IMR-90 (cell line): ENCODE data around the gene DOK6. TPM values are rescaled to one million over a fixed set of nuclear protein-coding genes. Genes with fewer than 3 reads are reported as not detected.

Experiments
- ATAC-seq: fragments of 200-7000 bp; cut with Tn5 transposase; 2 replicates; pipeline ENCODE4 v1.9.1; 2020; ENCODE audit warnings: low read depth, mild to moderate bottlenecking, moderate library complexity
- BruUV-seq: library from RNA; stranded (reverse); fragments of 400-500 nt; replicated peaks from 2 replicates; lab custom pipeline; 2021; lab: Mats Ljungman, UMichigan
- CTCF ChIA-PET: fragments of 300-600 bp; formaldehyde crosslinking; extraction: SDS; loops from one replicate; lab custom pipeline; 2021; ENCODE audit warnings: antibody characterized with exemption; lab: Yijun Ruan, JAX
- POLR2A ChIA-PET: fragments of 300-600 bp; sonication (Branson Sonifier 250); formaldehyde crosslinking; loops from one replicate; lab custom pipeline; 2022; ENCODE audit warnings: antibody characterized with exemption; ENCODE audit not compliant: unreplicated experiment; lab: Charles Lee
- DNase-seq: peaks from one replicate; pipeline ENCODE4 v3.0.0; 2013
- H2AFZ ChIP-seq: replicated peaks from 2 replicates; pipeline ENCODE3; 2013; ENCODE audit warnings: low read length, mild to moderate bottlenecking; ENCODE audit not compliant: poor library complexity
- H2AK5ac ChIP-seq: 2 replicates; pipeline ENCODE4 v1.6.1; 2013; ENCODE audit warnings: low read depth, low read length, inconsistent platforms
- H2AK9ac ChIP-seq: replicated peaks from 2 replicates; pipeline ENCODE3; 2013; ENCODE audit warnings: mild to moderate bottlenecking, low read depth, low read length, moderate library complexity; ENCODE audit not compliant: poor library complexity
- H2BK120ac ChIP-seq: 2 replicates; pipeline ENCODE4 v1.6.1; 2013; ENCODE audit warnings: low read depth, low read length, inconsistent platforms
- H2BK15ac ChIP-seq: 3 replicates; pipeline ENCODE4 v1.6.1; 2013; ENCODE audit warnings: low read depth, low read length, inconsistent platforms
- H2BK20ac ChIP-seq: 2 replicates; pipeline ENCODE4 v1.6.1; 2013; ENCODE audit warnings: low read depth, mild to moderate bottlenecking, inconsistent platforms, low read length, moderate library complexity
- H2BK5ac ChIP-seq: 2 replicates; pipeline ENCODE4 v1.6.1; 2013; ENCODE audit warnings: mild to moderate bottlenecking, low read depth, low read length, inconsistent platforms; ENCODE audit not compliant: poor library complexity, severe bottlenecking
- H3K14ac ChIP-seq: replicated peaks from 2 replicates; pipeline ENCODE4 v1.6.1; 2013; ENCODE audit warnings: low read depth, low read length, inconsistent platforms
- H3K18ac ChIP-seq: 2 replicates; pipeline ENCODE4 v1.6.1; 2013; ENCODE audit warnings: low read depth, low read length, control low read depth
- H3K23ac ChIP-seq: 2 replicates; pipeline ENCODE4 v1.6.1; 2013; ENCODE audit warnings: low read depth, low read length, inconsistent platforms
- H3K27ac ChIP-seq: 2 replicates; pipeline ENCODE4 v1.5.1; 2013; ENCODE audit warnings: mild to moderate bottlenecking, control low read depth, low read length; ENCODE audit not compliant: insufficient read depth
- H3K27me3 ChIP-seq: 2 replicates; pipeline ENCODE4 v1.6.1; 2013; ENCODE audit warnings: low read length; ENCODE audit not compliant: control insufficient read depth, insufficient read depth
- H3K36me3 ChIP-seq: 2 replicates; pipeline ENCODE4 v1.6.1; 2013; ENCODE audit warnings: low read length, mixed read lengths; ENCODE audit not compliant: control insufficient read depth, insufficient read depth
- H3K4ac ChIP-seq: 2 replicates; pipeline ENCODE4 v1.6.1; 2013; ENCODE audit warnings: low read depth, low read length, inconsistent platforms
- H3K4me1 ChIP-seq: 2 replicates; pipeline ENCODE4 v1.6.1; 2013; ENCODE audit warnings: low read length, mixed read lengths; ENCODE audit not compliant: control insufficient read depth, insufficient read depth
- H3K4me2 ChIP-seq: 2 replicates; pipeline ENCODE4 v1.6.1; 2013; ENCODE audit warnings: low read depth, mild to moderate bottlenecking, control low read depth, low read length, moderate library complexity
- H3K4me3 ChIP-seq: 2 replicates; pipeline ENCODE4 v1.5.1; 2013; ENCODE audit warnings: low read depth, mild to moderate bottlenecking, control low read depth, low read length, moderate library complexity; ENCODE audit not compliant: insufficient read depth
- H3K56ac ChIP-seq: 2 replicates; pipeline ENCODE4 v1.6.1; 2013; ENCODE audit warnings: low read length, inconsistent platforms; ENCODE audit not compliant: insufficient read depth; ENCODE audit errors: extremely low read depth
- H3K79me1 ChIP-seq, 2 experiments: 2 replicates each; pipeline ENCODE4 v1.6.1; 2013; ENCODE audit warnings: low read length in 2 of 2, inconsistent platforms in 1 of 2, low read depth in 1 of 2
- H3K9ac ChIP-seq: 2 replicates; pipeline ENCODE4 v1.6.1; 2013; ENCODE audit warnings: low read depth, low read length, control low read depth
- H3K9me1 ChIP-seq: 2 replicates; pipeline ENCODE4 v1.6.1; 2013; ENCODE audit warnings: low read length, inconsistent platforms; ENCODE audit not compliant: insufficient read depth
- H3K9me3 ChIP-seq: 2 replicates; pipeline ENCODE4 v1.6.1; 2013; ENCODE audit warnings: low read length; ENCODE audit not compliant: control insufficient read depth, insufficient read depth
- H4K20me1 ChIP-seq: 2 replicates; pipeline ENCODE4 v1.6.1; 2013; ENCODE audit warnings: low read length, inconsistent platforms; ENCODE audit not compliant: insufficient read depth
- H4K5ac ChIP-seq: 2 replicates; pipeline ENCODE4 v1.6.1; 2013; ENCODE audit warnings: mild to moderate bottlenecking, low read depth, low read length, control low read depth
- H4K8ac ChIP-seq, 2 experiments: 2 replicates each; pipeline ENCODE4 v1.6.1; 2013; ENCODE audit warnings: low read depth in 2 of 2, low read length in 2 of 2, control low read depth in 1 of 2, inconsistent platforms in 1 of 2
- H4K91ac ChIP-seq: 2 replicates; pipeline ENCODE4 v1.6.1; 2013; ENCODE audit warnings: low read depth, low read length, inconsistent platforms; ENCODE audit not compliant: insufficient read depth
- FOS ChIP-seq: fragments of 150-350 bp; IDR thresholded peaks from 2 replicates; pipeline ENCODE4 v1.6.1; 2016; ENCODE audit warnings: low read depth, low read length
- MAFK ChIP-seq: IDR thresholded peaks from 2 replicates; pipeline ENCODE4 v1.6.1; 2012; ENCODE audit warnings: low read depth, low read length, improper control_type of control experiment
- MAZ ChIP-seq: IDR thresholded peaks from 2 replicates; pipeline ENCODE4 v1.6.1; 2012; ENCODE audit warnings: low read depth, mild to moderate bottlenecking, low read length, improper control_type of control experiment, moderate library complexity, borderline replicate concordance
- MXI1 ChIP-seq: IDR thresholded peaks from 2 replicates; pipeline ENCODE4 v1.6.1; 2012; ENCODE audit warnings: low read depth, mild to moderate bottlenecking, low read length, moderate library complexity, borderline replicate concordance
- NFE2L2 ChIP-seq: fragments of 150-350 bp; IDR thresholded peaks from 2 replicates; pipeline ENCODE4 v1.6.1; 2016; ENCODE audit warnings: low read depth, mild to moderate bottlenecking, low read length
- POLR2A ChIP-seq: IDR thresholded peaks from 2 replicates; pipeline ENCODE4 v1.6.1; 2012; ENCODE audit warnings: mild to moderate bottlenecking, low read depth, low read length
- RCOR1 ChIP-seq: IDR thresholded peaks from 2 replicates; pipeline ENCODE4 v1.6.1; 2012; ENCODE audit warnings: mild to moderate bottlenecking, low read length, improper control_type of control experiment; ENCODE audit not compliant: insufficient replicate concordance
- RFX5 ChIP-seq: IDR thresholded peaks from 2 replicates; pipeline ENCODE4 v1.8.0; 2012; ENCODE audit warnings: low read depth, mild to moderate bottlenecking, low read length, moderate library complexity
- dilution Hi-C: fragments of 300-500 bp; cut with HindIII; formaldehyde crosslinking; loops from one replicate; pipeline ENCODE4 v1.14.3; 2018; ENCODE audit warnings: low sequenced_read_pairs; ENCODE audit not compliant: unreplicated experiment
- in situ Hi-C: fragments of 300-500 bp; cut with MboI; formaldehyde crosslinking; loops from 3 replicates; pipeline ENCODE4 v1.14.3; 2019; ENCODE audit warnings: low sequenced_read_pairs, inconsistent platforms, mixed read lengths
- intact Hi-C: fragments of 100-400 bp; cut with micrococcal nuclease; formaldehyde crosslinking; loops from 2 replicates; pipeline ENCODE4 v1.10.0; 2022
- polyA plus RNA-seq, 3 experiments: library from polyadenylated mRNA; depleted of rRNA; stranded (reverse); fragments of >200 nt; gene quantifications; 2 replicates each; pipeline ENCODE4 v1.2.3, GENCODE V29; 2012; ENCODE audit warnings: low replicate concordance in 1 of 3
- total RNA-seq: library from RNA; depleted of rRNA; stranded (reverse); fragments of >200 nt; gene quantifications from 2 replicates; pipeline ENCODE4 v1.2.3, GENCODE V29; 2012
- TF ChIP-seq, protein P1 (sequence below): conservative IDR thresholded peaks from 2 replicates; pipeline ENCODE4 v1.5.1; 2012; ENCODE audit warnings: mild to moderate bottlenecking, low read depth, low read length, improper control_type of control experiment
- TF ChIP-seq, protein P2 (sequence below): fragments of 150-350 bp; IDR thresholded peaks from 2 replicates; pipeline ENCODE4 v1.6.1; 2016; ENCODE audit warnings: low read depth, mild to moderate bottlenecking, low read length, moderate library complexity, borderline replicate concordance

DOK6 gene
- total and polyA plus RNA-seq, 2 of the 4 experiments (the other 2 are of a cell fraction), result 1.9 to 2.7 TPM

DNA sequence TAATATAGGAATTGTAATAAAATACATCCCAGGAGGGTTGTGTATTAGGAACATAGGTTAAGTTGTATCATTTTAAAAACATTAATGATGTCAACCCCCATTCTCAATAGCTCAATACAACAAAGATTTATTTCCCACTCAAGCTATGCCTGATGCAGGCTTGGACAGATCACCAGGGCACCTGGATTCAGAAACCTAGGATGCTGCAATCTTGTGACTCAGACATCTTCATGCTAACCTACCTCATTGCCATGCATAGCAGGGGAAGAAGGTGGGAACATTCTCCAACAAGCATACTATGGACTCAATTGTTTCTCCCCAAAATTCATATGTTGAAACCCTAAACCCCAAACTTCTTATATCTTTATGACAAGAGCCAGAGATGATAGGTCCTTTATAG, 302.8 kb downstream of the DOK6 start:
- Histone ChIP-seq H3K4ac (no peak overlapping the region), H3K79me1 (no peaks in the 10 kb centered on the region), H3K36me3 (no peaks in the 10 kb centered on the region), H3K23ac (no peak overlapping the region), H3K4me2 (no peak overlapping the region), H2BK5ac (no peak overlapping the region), H3K4me3 (no peak overlapping the region), H3K9me1 (no peaks in the 10 kb centered on the region), H2BK20ac (no peak overlapping the region), H4K5ac (no peak overlapping the region), H2AK5ac (no peak overlapping the region), H3K4me1 (no peaks in the 10 kb centered on the region), H3K9ac (no peak overlapping the region), H3K27ac (no peak overlapping the region), H2BK120ac (no peak overlapping the region), H3K9me3 (no peaks in the 10 kb centered on the region), H3K18ac (no peak overlapping the region), H3K14ac (no peak overlapping the region), H4K91ac (no peak overlapping the region), H2BK15ac (no peak overlapping the region), H3K56ac (no peak overlapping the region), H4K8ac (no peak overlapping the region), H3K27me3 (no peaks in the 10 kb centered on the region), H2AFZ (no peak overlapping the region), H2AK9ac (no peak overlapping the region), H4K20me1 (no peaks in the 10 kb centered on the region)
- intact Hi-C loops (no loop called here), in situ Hi-C loops (no loop called here), dilution Hi-C loops (no loop called here)
- ChIA-PET CTCF (no interaction called here), POLR2A (no interaction called here)
- no TSS peak for BruUV-seq
- TF ChIP-seq POLR2A (no peak), FOS (no peak), MAZ (no peak), NFE2L2 (no peak), MXI1 (no peak), RCOR1 (no peak), MAFK (no peak), RFX5 (no peak)
- TF ChIP-seq, protein P1, sequence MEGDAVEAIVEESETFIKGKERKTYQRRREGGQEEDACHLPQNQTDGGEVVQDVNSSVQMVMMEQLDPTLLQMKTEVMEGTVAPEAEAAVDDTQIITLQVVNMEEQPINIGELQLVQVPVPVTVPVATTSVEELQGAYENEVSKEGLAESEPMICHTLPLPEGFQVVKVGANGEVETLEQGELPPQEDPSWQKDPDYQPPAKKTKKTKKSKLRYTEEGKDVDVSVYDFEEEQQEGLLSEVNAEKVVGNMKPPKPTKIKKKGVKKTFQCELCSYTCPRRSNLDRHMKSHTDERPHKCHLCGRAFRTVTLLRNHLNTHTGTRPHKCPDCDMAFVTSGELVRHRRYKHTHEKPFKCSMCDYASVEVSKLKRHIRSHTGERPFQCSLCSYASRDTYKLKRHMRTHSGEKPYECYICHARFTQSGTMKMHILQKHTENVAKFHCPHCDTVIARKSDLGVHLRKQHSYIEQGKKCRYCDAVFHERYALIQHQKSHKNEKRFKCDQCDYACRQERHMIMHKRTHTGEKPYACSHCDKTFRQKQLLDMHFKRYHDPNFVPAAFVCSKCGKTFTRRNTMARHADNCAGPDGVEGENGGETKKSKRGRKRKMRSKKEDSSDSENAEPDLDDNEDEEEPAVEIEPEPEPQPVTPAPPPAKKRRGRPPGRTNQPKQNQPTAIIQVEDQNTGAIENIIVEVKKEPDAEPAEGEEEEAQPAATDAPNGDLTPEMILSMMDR, result no peak
- TF ChIP-seq, protein P2, sequence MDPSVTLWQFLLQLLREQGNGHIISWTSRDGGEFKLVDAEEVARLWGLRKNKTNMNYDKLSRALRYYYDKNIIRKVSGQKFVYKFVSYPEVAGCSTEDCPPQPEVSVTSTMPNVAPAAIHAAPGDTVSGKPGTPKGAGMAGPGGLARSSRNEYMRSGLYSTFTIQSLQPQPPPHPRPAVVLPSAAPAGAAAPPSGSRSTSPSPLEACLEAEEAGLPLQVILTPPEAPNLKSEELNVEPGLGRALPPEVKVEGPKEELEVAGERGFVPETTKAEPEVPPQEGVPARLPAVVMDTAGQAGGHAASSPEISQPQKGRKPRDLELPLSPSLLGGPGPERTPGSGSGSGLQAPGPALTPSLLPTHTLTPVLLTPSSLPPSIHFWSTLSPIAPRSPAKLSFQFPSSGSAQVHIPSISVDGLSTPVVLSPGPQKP, result no peak
- ATAC-seq, result no peak
- DNase-seq, result no peak
